Right atrium auricular region (tissue), 2 donors: ENCODE data around the gene PSMB10. TPM values are rescaled to one million over a fixed set of nuclear protein-coding genes. Genes with fewer than 3 reads are reported as not detected.

Experiments
- DNase-seq: peaks from one replicate; pipeline ENCODE4 v3.0.0-alpha.2; 2019; ENCODE audit warnings: low spot score
- H3K27ac ChIP-seq, 2 donors: fragments of 200-600 bp; sonication (generic); 1 replicate in 1 of 2; 2 replicates in 1 of 2; pipeline ENCODE4 v1.5.1; 2016 to 2019
- H3K27me3 ChIP-seq, 2 donors: fragments of 200-600 bp; sonication (generic); one replicate each; pipeline versions ENCODE4 v1.5.1 to v1.6.0; 2017 to 2019
- H3K36me3 ChIP-seq: fragments of 200-600 bp; sonication (generic); one replicate; pipeline ENCODE4 v1.5.1; 2016
- H3K4me1 ChIP-seq, 2 donors: fragments of 200-600 bp; sonication (generic); one replicate each; pipeline versions ENCODE4 v1.5.1 to v1.6.0; 2017 to 2019
- H3K4me3 ChIP-seq, 2 donors: fragments of 200-600 bp; sonication (generic); 1 replicate in 1 of 2; 2 replicates in 1 of 2; pipeline ENCODE4 v1.5.1; 2017 to 2019; ENCODE audit warnings: mild to moderate bottlenecking in 1 of 2, moderate library complexity in 1 of 2
- H3K9me3 ChIP-seq, 2 donors: fragments of 200-600 bp; sonication (generic); one replicate each; pipeline ENCODE4 v1.5.1; 2019
- total RNA-seq, 2 donors: library from RNA; depleted of rRNA; stranded (reverse); fragments of >200 nt; gene quantifications; one replicate each; pipeline ENCODE4 v1.1.0, GENCODE V29; 2016
- TF ChIP-seq, protein P1 (sequence below), 2 donors: fragments of 200-600 bp; sonication (generic); IDR thresholded peaks; one replicate each; pipeline ENCODE4 v1.5.1; 2019; ENCODE audit warnings: antibody characterized with exemption in 2 of 2

The PSMB10 gene
- total RNA-seq, 2 donors from 2014 or later, result 37.3 to 38.4 TPM

DNA sequence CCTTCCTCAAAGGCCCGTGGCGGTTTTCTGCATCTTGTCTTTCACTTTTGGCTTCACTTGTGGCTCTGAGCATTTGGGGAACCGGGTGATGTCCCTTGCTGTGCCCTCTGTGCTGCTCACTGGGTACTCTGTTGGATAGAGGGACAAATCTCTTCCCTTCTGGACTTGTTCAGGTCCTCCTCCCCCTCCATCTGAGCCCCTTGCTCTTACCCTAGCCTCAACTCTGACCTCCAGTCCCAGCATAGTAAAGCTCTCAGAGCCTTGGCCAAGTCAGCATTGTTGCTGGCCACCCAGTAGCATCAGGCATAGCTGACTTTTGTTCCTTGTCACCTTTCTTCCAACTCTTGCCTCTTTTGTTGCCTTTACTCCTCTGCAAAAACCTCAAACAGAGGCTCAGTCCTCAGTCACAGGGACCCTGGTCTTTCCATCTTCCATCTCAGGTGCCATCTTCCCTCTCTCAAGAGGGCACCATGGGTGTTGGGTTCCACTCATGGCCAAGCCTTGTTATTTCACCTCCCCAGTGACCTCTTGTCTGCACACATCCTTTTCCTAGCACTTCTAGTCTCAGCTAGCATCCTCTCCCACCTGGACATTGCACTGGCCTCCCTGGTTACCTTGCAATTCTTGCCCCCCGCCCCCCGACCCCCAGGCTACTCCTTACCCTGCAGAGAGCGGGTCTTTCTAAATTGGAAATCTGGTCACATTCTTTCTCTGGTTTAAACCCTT is 393 bp upstream of the PSMB10 start:
- peak overlapping the region; percentile 66 to 81 for H3K4me3 ChIP-seq
- no peaks in the 10 kb centered on the region for H3K27me3 ChIP-seq
- TF ChIP-seq, protein P1, sequence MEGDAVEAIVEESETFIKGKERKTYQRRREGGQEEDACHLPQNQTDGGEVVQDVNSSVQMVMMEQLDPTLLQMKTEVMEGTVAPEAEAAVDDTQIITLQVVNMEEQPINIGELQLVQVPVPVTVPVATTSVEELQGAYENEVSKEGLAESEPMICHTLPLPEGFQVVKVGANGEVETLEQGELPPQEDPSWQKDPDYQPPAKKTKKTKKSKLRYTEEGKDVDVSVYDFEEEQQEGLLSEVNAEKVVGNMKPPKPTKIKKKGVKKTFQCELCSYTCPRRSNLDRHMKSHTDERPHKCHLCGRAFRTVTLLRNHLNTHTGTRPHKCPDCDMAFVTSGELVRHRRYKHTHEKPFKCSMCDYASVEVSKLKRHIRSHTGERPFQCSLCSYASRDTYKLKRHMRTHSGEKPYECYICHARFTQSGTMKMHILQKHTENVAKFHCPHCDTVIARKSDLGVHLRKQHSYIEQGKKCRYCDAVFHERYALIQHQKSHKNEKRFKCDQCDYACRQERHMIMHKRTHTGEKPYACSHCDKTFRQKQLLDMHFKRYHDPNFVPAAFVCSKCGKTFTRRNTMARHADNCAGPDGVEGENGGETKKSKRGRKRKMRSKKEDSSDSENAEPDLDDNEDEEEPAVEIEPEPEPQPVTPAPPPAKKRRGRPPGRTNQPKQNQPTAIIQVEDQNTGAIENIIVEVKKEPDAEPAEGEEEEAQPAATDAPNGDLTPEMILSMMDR (IDR thresholded peaks at IDR 0.05), result no peak
- peak; percentile 82 for DNase-seq
- peaks cover 24% of the 10 kb centered on the region for H3K36me3 ChIP-seq
- peak overlapping the region; percentile 87 to 88 for H3K27ac ChIP-seq
- H3K9me3 ChIP-seq, result no peaks in the 10 kb centered on the region
- H3K4me1 ChIP-seq, result peaks cover 0 to 31% of the 10 kb centered on the region in 2 donors

DNA sequence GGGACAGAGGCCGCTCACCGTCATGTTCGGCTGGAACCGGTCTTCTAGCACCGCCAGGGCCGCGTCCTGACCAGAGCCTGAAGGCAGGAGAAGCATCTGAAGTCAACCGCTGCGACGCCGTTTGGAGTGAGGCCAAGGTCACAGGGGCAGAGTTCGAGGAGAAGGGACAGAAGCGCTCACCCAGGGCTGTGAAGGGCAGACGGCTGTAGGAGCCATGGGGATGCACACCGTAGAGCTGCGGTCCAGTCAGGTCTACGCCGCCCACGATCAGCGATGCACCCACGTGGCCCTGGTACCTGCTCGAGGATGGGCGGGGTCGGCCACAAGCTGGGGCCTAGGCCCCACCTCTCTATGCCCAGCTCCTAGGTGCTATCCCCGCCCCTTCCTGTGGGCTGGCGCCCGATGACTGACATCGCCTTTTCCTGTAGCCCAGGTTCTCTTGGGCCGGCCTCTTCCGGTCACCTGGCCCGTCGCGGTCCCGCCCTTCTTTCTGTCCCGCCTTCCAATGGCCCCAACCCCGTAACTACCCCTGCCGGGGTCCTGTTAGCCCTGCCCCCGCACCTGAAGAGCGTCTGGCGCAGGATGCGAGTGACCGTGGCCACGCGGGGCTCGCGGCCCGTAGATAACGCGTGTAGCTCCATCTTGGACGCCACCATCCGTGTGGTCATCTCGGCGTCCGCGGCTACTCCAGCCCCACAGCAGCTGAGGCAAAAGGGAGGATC is 1.1 kb downstream of the PSMB10 start:
- Histone ChIP-seq H3K4me1 (peaks cover 0 to 27% of the 10 kb centered on the region in 2 donors), H3K27ac (peak overlapping the region; percentile 87 to 88), H3K27me3 (no peaks in the 10 kb centered on the region), H3K9me3 (no peaks in the 10 kb centered on the region), H3K36me3 (peaks cover 16% of the 10 kb centered on the region), H3K4me3 (peak overlapping the region; percentile 66 to 81)
- TF ChIP-seq, protein P1 (IDR thresholded peaks at IDR 0.05), result no peak
- DNase-seq, result peak; percentile 95

DNA sequence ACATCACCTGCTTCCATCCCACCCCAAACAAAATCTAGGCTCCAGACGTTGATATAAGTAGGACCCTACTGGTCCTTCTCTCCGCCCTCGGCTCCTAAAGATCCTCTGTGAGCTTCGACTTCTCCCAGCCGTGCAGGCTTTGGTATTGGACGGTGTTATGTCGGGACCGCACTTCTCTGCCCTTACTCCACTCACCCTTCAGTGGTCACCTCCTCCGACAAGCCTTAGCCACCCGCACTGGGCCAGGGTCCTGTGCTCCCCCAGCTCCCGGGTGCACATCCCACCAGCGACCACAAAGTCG is 1.6 kb downstream of the PSMB10 start:
- H3K4me1 ChIP-seq, result peaks cover 0 to 27% of the 10 kb centered on the region in 2 donors
- peak overlapping the region; percentile 66 to 81 for H3K4me3 ChIP-seq
- H3K27me3 ChIP-seq, result no peaks in the 10 kb centered on the region
- H3K36me3 ChIP-seq, result peaks cover 11% of the 10 kb centered on the region
- TF ChIP-seq, protein P1 (IDR thresholded peaks at IDR 0.05), result no peak
- no peaks in the 10 kb centered on the region for H3K9me3 ChIP-seq
- DNase-seq, result no peak
- peak overlapping the region; percentile 87 to 88 for H3K27ac ChIP-seq

DNA sequence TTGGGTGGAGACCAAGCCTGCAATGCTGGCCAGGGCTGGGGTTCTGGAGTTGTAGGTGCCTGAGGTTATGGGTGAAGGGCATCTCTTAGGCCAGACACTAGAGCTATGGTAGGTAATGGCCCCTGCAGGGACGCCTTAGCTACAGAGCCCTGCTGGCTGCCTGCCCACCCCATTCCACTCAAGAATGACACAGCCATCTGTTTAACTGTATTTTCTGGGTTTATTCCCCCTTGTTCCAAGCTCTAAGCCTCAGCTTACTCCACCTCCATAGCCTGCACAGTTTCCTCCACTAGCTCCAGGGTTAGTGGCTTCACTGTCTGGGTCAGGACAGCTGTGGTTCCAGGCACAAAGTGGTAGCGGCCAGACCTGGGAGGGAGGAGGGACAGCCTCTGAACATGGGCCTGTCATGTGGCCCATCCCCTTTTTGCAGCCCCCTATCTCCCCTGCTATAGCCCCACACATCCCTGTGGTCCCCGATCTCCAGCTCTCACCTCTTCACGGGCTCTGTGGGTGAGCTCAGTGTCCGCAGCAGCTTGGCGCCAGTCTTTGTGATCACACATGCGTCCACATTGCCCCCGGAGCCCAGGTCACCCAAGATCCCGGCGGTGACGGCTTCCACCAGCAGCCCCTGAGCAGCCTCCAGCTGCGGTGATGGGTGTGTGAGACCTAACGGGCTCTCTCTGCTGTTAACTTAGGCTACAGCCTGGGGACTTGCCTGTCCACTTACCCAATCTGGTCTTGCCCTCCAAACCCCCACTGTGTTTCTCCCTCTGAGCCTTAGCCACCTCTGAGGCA is 2.1 kb downstream of the PSMB10 start:
- TF ChIP-seq, protein P1 (IDR thresholded peaks at IDR 0.05), result no peak
- Histone ChIP-seq H3K4me1 (peaks cover 0 to 27% of the 10 kb centered on the region in 2 donors), H3K36me3 (peaks cover 6% of the 10 kb centered on the region), H3K27me3 (no peaks in the 10 kb centered on the region), H3K9me3 (no peaks in the 10 kb centered on the region), H3K27ac (peak overlapping the region; percentile 87 to 88), H3K4me3 (peak overlapping the region; percentile 66 to 81)
- DNase-seq, result no peak

DNA sequence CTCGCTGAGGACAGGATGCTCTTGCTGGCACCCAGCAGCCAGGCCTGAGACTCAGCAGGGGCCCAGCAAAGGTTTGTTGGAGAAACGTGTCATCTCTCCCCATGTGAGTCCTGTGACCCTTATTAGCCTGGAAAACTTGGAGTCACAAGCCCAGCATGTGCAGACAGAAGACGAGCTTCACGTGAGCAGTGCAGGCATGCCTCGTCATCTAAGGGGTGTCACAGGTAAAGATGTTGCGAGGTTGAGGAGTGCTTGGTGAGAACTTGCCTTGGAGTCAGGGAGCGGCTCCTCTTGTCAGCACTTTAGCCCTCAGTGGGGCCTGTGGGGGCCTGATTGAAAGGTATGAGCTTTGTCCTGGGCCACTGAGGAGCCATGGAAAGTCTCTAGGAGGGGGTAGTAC is 2.8 kb downstream of the PSMB10 start:
- no peaks in the 10 kb centered on the region for H3K36me3 ChIP-seq
- no peak overlapping the region for H3K4me3 ChIP-seq
- DNase-seq, result no peak
- H3K9me3 ChIP-seq, result no peaks in the 10 kb centered on the region
- H3K27ac ChIP-seq, result no peak overlapping the region
- H3K4me1 ChIP-seq, result peaks cover 0 to 27% of the 10 kb centered on the region in 2 donors
- TF ChIP-seq, protein P1 (IDR thresholded peaks at IDR 0.05), result no peak
- H3K27me3 ChIP-seq, result no peaks in the 10 kb centered on the region
